Transverse colon (tissue), 4 donors: ENCODE results near the gene AIF1L. TPM values are rescaled to one million over a fixed set of nuclear protein-coding genes. Genes with fewer than 3 reads are reported as not detected.

Experiments used
- DNase-seq: peaks from one replicate; pipeline ENCODE4 v3.0.0-alpha.2; 2019
- H3K27ac ChIP-seq, 4 donors: fragments of 200-600 bp; sonication (generic); 2 replicates each; pipeline ENCODE4 v1.5.1; 2016 to 2018; ENCODE audit warnings: inconsistent platforms in 4 of 4
- H3K27me3 ChIP-seq: fragments of 200-600 bp; sonication (generic); 2 replicates; pipeline ENCODE4 v1.5.1; 2017; ENCODE audit warnings: inconsistent platforms
- H3K36me3 ChIP-seq, 4 donors: fragments of 200-600 bp; sonication (generic); 2 replicates each; pipeline ENCODE4 v1.5.1; 2017 to 2019; ENCODE audit warnings: inconsistent platforms in 4 of 4
- H3K4me1 ChIP-seq, 4 donors: fragments of 200-600 bp; sonication (generic); 2 replicates each; pipeline ENCODE4 v1.5.1; 2017 to 2020; ENCODE audit warnings: inconsistent platforms in 4 of 4
- H3K4me3 ChIP-seq, 4 donors: fragments of 200-600 bp; sonication (generic); 1 replicate in 1 of 4; 2 replicates in 3 of 4; pipeline versions ENCODE4 v1.5.1 to v1.6.1; 2017 to 2019; ENCODE audit warnings: inconsistent platforms in 4 of 4
- H3K9me3 ChIP-seq, 2 donors: fragments of 200-600 bp; sonication (generic); 2 replicates each; pipeline ENCODE4 v1.5.1; 2017 to 2019; ENCODE audit warnings: inconsistent platforms in 2 of 2
- CTCF ChIP-seq, 5 experiments: fragments of 200-600 bp in 3 of 5; fragments of 450-650 bp in 2 of 5; sonication (generic) in 3 of 5; IDR thresholded peaks; 1 replicate in 2 of 5; 2 replicates in 3 of 5; pipeline ENCODE4 v1.5.1; 2016 to 2017; ENCODE audit warnings: antibody characterized with exemption in 5 of 5, inconsistent platforms in 3 of 5, mild to moderate bottlenecking in 2 of 5, moderate library complexity in 1 of 5
- EP300 ChIP-seq: sonication (generic); formaldehyde crosslinking; IDR thresholded peaks from one replicate; pipeline ENCODE4 v1.6.1; 2017; ENCODE audit warnings: antibody characterized with exemption, low read depth
- POLR2A ChIP-seq: fragments of 450-650 bp; IDR thresholded peaks from one replicate; pipeline ENCODE4 v1.6.1; 2016; ENCODE audit warnings: antibody characterized with exemption, mild to moderate bottlenecking, moderate library complexity
- POLR2AphosphoS5 ChIP-seq, 3 donors: sonication (generic); formaldehyde crosslinking; IDR thresholded peaks; one replicate each; pipeline ENCODE4 v1.6.1; 2016; ENCODE audit warnings: antibody characterized with exemption in 3 of 3
- whole genome bisulfite sequencing, 2 donors: methylation state at CpG; one replicate each; pipeline ENCODE4 v1.1.5; 2018; ENCODE audit warnings: low coverage in 1 of 2; 5-methylcytosine and 5-hydroxymethylcytosine counted together
- in situ Hi-C, 4 donors: fragments of 200-750 bp; cut with MboI; loops; one replicate each; pipeline versions ENCODE4 v1.15.0 to v1.15.1; 2017; ENCODE audit warnings: low sequenced_read_pairs in 3 of 4, low pct_ligation_motif_present in 1 of 4, low pct_unique_long_range_greater_than_20kb in 1 of 4
- intact Hi-C: fragments of 100-400 bp; cut with DNase I; formaldehyde crosslinking; loops from one replicate; pipeline ENCODE4 v1.15.1; 2023; ENCODE audit warnings: low total_unique reads
- total RNA-seq, 4 donors: library from RNA; depleted of rRNA; stranded (reverse); fragments of >200 nt; gene quantifications; one replicate each; pipeline ENCODE4 v1.1.0, GENCODE V29; 2016

Gene AIF1L
- total RNA-seq, 4 donors from 2014 or later: 0.75 to 4.4 (median 1.7) TPM

DNA sequence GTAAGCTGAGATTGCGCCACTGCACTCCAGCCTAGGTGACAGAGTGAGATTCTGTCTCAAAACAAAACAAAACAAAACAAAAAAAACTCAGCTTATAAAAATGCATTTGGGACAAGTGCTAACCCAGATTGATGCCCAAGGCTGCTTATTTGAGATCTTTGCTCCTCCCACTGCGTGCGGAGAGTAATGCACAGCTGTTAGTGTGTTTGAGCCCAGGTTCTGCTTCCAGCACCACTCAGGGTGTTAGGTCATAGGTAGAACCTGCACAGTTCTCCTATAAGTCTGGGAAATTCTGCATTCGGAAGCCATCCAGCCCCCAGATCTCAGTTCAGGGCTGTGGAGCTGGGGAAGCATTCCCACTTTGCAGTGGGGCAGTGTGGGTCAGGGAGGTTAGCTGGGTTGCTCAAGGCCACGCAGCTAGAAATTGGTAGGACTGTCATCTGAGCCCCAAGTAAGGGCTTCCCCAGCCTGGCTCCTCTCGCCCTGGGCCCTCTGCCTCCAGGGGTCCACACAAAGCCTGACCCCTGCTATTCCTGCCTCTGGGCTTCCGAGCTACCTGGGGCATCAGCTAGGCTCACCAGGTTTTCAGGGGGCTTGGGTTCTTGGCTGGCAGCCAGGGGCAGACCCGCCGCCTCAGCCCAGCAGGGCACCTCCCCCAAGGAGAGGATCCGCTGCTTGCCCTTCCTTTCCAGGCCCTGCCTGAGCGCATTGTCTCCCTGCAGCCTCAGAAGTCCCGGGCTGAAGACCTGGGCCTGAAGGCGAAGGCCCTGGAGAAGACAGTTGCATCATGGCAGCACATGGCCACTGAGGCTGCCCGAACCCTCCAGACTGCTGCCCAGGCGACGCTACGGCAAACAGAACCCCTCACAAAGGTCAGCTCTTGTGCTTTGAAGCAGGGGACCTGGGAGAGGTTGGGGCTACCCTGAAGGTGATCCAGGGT, 17.6 kb upstream of the AIF1L start:
- 79 to 90% methylated on average over 2 to 17 of the region's 17 CpGs for WGBS, 2 donors
- intact Hi-C loops (no loop called here), in situ Hi-C loops (no loop called here)
- Histone ChIP-seq H3K36me3 (no peaks in the 10 kb centered on the region), H3K4me1 (no peaks in the 10 kb centered on the region), H3K27me3 (no peaks in the 10 kb centered on the region), H3K9me3 (no peaks in the 10 kb centered on the region), H3K4me3 (no peak overlapping the region), H3K27ac (no peak overlapping the region)
- no peak for DNase-seq
- TF ChIP-seq POLR2A: no peak
- no peak for TF ChIP-seq EP300

- DNase-seq: no peak
- Histone ChIP-seq H3K4me1 (no peaks in the 10 kb centered on the region), H3K27ac (no peak overlapping the region), H3K9me3 (no peaks in the 10 kb centered on the region), H3K36me3 (no peaks in the 10 kb centered on the region), H3K4me3 (no peak overlapping the region), H3K27me3 (peaks cover 3% of the 10 kb centered on the region)
- in situ Hi-C loops (no loop called here), intact Hi-C loops (no loop called here)
- 68 to 80% methylated on average over 2 to 9 of the region's 9 CpGs for WGBS, 2 donors
- no peak for TF ChIP-seq EP300
- TF ChIP-seq CTCF (IDR thresholded peaks at IDR 0.05): no peak
- no peak for TF ChIP-seq POLR2AphosphoS5 (IDR thresholded peaks at IDR 0.05)
- TF ChIP-seq POLR2A: no peak
Observed at GRCh38 chr9:131080589-131080988, 15.7 kb upstream of the AIF1L start.

DNA sequence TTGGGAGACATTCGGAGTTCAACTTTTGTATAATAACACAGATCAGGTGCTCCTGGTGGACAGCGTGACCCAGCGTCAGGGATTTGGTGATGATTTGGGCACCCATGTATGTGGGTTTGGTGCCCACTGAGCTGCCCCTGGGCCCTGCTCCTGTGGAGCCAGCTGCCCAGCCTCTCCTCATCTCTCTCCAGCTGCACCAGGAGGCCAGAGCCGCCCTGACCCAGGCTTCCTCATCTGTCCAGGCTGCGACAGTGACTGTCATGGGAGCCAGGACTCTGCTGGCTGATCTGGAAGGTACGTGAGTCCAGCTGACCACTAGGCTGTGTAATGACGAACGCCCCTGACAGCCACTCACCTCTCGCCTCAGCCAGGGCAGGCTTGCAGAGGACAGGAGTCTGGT, 14.5 kb upstream of the AIF1L start:
- in situ Hi-C loops: no loop called here
- peaks cover 3% of the 10 kb centered on the region for H3K27me3 ChIP-seq
- no peaks in the 10 kb centered on the region for H3K9me3 ChIP-seq
- intact Hi-C loops: no loop called here
- no peaks in the 10 kb centered on the region for H3K4me1 ChIP-seq
- TF ChIP-seq POLR2A (no peak), CTCF (IDR thresholded peaks at IDR 0.05) (no peak), POLR2AphosphoS5 (IDR thresholded peaks at IDR 0.05) (no peak), EP300 (no peak)
- H3K4me3 ChIP-seq: no peak overlapping the region
- 97% methylated on average over 8 of the region's 9 CpGs; no CpG with 5 or more reads in 1 of the 2 donors for WGBS, 2 donors
- no peaks in the 10 kb centered on the region for H3K36me3 ChIP-seq
- no peak for DNase-seq
- H3K27ac ChIP-seq: no peak overlapping the region

DNA sequence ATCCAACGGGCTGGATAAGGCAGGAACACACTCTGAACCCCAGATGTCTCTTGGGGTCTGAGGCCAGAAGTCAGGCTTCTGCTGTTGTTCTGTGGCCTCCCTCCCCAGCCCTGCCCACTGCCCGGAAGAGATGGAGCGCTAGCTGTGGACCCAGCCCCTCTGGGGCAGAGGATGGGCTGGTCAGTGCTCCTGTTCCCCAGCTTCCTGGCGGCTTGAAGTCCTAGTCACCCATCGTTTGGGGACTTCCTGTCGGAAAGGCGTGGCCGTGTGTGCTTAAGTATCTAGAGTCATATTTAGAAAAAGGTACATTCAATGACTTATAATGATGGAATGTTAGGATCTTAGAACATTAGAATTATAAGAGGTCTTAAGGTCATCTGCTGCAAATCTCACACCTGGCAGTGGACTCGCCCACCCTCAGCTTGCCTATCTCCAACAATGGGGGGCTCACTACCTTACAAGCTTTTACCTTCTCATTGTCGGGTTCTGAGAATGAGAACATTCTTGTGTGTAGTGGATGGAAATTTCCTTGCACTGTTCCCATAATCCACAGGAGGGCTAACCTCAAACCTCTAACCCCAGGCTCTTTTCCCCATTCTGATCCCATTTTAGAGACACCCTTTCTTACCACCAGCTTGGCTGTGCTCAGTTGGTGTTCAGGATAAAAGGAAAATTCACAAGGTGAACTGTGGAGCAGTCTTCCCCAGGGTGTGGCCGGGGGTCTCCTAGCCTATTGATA, 13.4 kb upstream of the AIF1L start:
- no peak for DNase-seq
- Histone ChIP-seq H3K4me3 (no peak overlapping the region), H3K36me3 (no peaks in the 10 kb centered on the region), H3K9me3 (no peaks in the 10 kb centered on the region), H3K27ac (no peak overlapping the region), H3K27me3 (peaks cover 3% of the 10 kb centered on the region), H3K4me1 (no peaks in the 10 kb centered on the region)
- intact Hi-C loops (no loop called here), in situ Hi-C loops (no loop called here)
- WGBS, 2 donors: 59 to 60% methylated on average over 1 to 11 of the region's 11 CpGs
- TF ChIP-seq POLR2AphosphoS5 (IDR thresholded peaks at IDR 0.05) (no peak), POLR2A (no peak), EP300 (no peak), CTCF (IDR thresholded peaks at IDR 0.05) (no peak)
